ENCODE data around the gene NAALADL1. TPM values are rescaled to one million over a fixed set of nuclear protein-coding genes. Genes with fewer than 3 reads are reported as not detected.

Gene NAALADL1
- total and polyA plus RNA-seq, 2 of the 4 experiments (the other 2 are of a cell fraction): 3.8 to 5.8 TPM

GRCh38 chr11:65051398-65051858 lies 6.9 kb downstream of the NAALADL1 start:
- Histone ChIP-seq H3K4me2 (ENCODE audit: low read depth, low read length) (no peak overlapping the region), H3K79me1 (ENCODE audit: low read depth in 1 of 2, low read length in 2 of 2) (no peaks in the 10 kb centered on the region), H3K9ac (ENCODE audit: low read depth, low read length) (no peak overlapping the region), H3K4ac (ENCODE audit: low read depth, low read length) (no peak overlapping the region), H4K91ac (ENCODE audit: insufficient read depth, low read depth, low read length) (no peak overlapping the region), H3K56ac (ENCODE audit: extremely low read depth, insufficient read depth, low read length) (no peak overlapping the region), H3K36me3 (ENCODE audit: control insufficient read depth, insufficient read depth, low read length) (no peaks in the 10 kb centered on the region), H4K8ac (ENCODE audit: low read depth in 2 of 2, low read length in 2 of 2) (no peak overlapping the region), H3K9me3 (ENCODE audit: control insufficient read depth, insufficient read depth, low read length) (no peaks in the 10 kb centered on the region), H3K4me3 (ENCODE audit: insufficient read depth, low read depth, low read length) (no peak overlapping the region), H2BK5ac (ENCODE audit: low read depth, low read length, poor library complexity, severe bottlenecking) (no peak overlapping the region), H2BK15ac (ENCODE audit: low read depth, low read length) (no peak overlapping the region), H3K23ac (ENCODE audit: low read depth, low read length) (no peak overlapping the region), H2AK9ac (replicated peaks; ENCODE audit: low read depth, low read length, poor library complexity) (no peak overlapping the region), H3K4me1 (ENCODE audit: control insufficient read depth, insufficient read depth, low read length) (no peaks in the 10 kb centered on the region), H4K20me1 (ENCODE audit: insufficient read depth, low read length) (no peaks in the 10 kb centered on the region), H3K9me1 (ENCODE audit: insufficient read depth, low read length) (no peaks in the 10 kb centered on the region; the same call in 1 of the 2 replicates), H2BK120ac (ENCODE audit: low read depth, low read length) (no peak overlapping the region), H2BK20ac (ENCODE audit: low read depth, low read length) (no peak overlapping the region), H3K27ac (ENCODE audit: insufficient read depth, low read length) (no peak overlapping the region), H3K27me3 (ENCODE audit: control insufficient read depth, insufficient read depth, low read length) (peaks cover 14% of the 10 kb centered on the region; the same call in 1 of the 2 replicates), H2AK5ac (ENCODE audit: low read depth, low read length) (no peak overlapping the region), H2AFZ (replicated peaks; ENCODE audit: low read length, poor library complexity) (no peak overlapping the region), H3K14ac (replicated peaks; ENCODE audit: low read depth, low read length) (no peak overlapping the region), H3K18ac (ENCODE audit: low read depth, low read length) (no peak overlapping the region), H4K5ac (ENCODE audit: low read depth, low read length) (no peak overlapping the region)
- ATAC-seq (ENCODE audit: low read depth): no peak
- ChIA-PET POLR2A (ENCODE audit: unreplicated experiment) (no interaction called here), CTCF (no interaction called here)
- BruUV-seq (replicated peaks): no TSS peak
- 68% methylated on average over 5 of the region's 9 CpGs; no CpG with 5 or more reads in 1 of the 2 experiments for WGBS, 2 experiments (ENCODE audit: extremely low coverage in 2 of 2, insufficient read length in 1 of 2)
- no peak for DNase-seq
- intact Hi-C loops (cut with micrococcal nuclease) (no loop called here), in situ Hi-C loops (cut with MboI; ENCODE audit: low sequenced_read_pairs) (no loop called here), dilution Hi-C loops (cut with HindIII; ENCODE audit: low sequenced_read_pairs, unreplicated experiment) (no loop called here)
- TF ChIP-seq ELK1 (IDR thresholded peaks at IDR 0.05; ENCODE audit: borderline replicate concordance, low read depth, low read length) (no peak), CEBPB (IDR thresholded peaks at IDR 0.05; ENCODE audit: low read depth, low read length) (peak; percentile 70)
